ENCODE measurements around the gene GYPE.
"Not testable (repeated sequence)": the region's sequence is repeated elsewhere in the genome, so short reads cannot be mapped to it uniquely, and the experiment has no call there.

Gene GYPE

GRCh38 chr4:143854645-143855044, 50.7 kb downstream of the GYPE start:
- H3K4me2 ChIP-seq (ENCODE audit: low read depth, low read length, poor library complexity, severe bottlenecking): peak overlapping the region; percentile 74

GRCh38 chr4:143849296-143849695, 56.1 kb downstream of the GYPE start:
- not testable (repeated sequence) for H3F3A ChIP-seq (ENCODE audit: low read depth); H3K36me3 ChIP-seq (ENCODE audit: insufficient read depth, low read length); H3K4me2 ChIP-seq (ENCODE audit: low read depth, low read length, poor library complexity, severe bottlenecking); H3K9me3 ChIP-seq (ENCODE audit: insufficient read depth, low read depth, low read length); H3K9ac ChIP-seq (ENCODE audit: low read depth, low read length, poor library complexity, severe bottlenecking); H3K9me2 ChIP-seq (replicated peaks; ENCODE audit: low read depth, low read length); H3K4me3 ChIP-seq (ENCODE audit: low read length, poor library complexity, severe bottlenecking); H3K79me2 ChIP-seq (ENCODE audit: insufficient read depth, low read length); H2AFZ ChIP-seq (ENCODE audit: low read length); H4K20me1 ChIP-seq (ENCODE audit: insufficient read depth, low read length, poor library complexity, severe bottlenecking); H3K27me3 ChIP-seq (ENCODE audit: insufficient read depth, low read length, poor library complexity, severe bottlenecking)
- peaks cover 19% of the 10 kb centered on the region for H3K4me1 ChIP-seq (ENCODE audit: insufficient read depth, low read length, poor library complexity, severe bottlenecking)

More at GRCh38 chr4:143854645-143855044, 50.7 kb downstream of the GYPE start:
- H3K9ac ChIP-seq (ENCODE audit: low read depth, low read length, poor library complexity, severe bottlenecking): peak overlapping the region; percentile 77
- not testable (repeated sequence) for H3K27me3 ChIP-seq (ENCODE audit: insufficient read depth, low read length, poor library complexity, severe bottlenecking); H3K9me2 ChIP-seq (replicated peaks; ENCODE audit: low read depth, low read length); H4K20me1 ChIP-seq (ENCODE audit: insufficient read depth, low read length, poor library complexity, severe bottlenecking); H2AFZ ChIP-seq (ENCODE audit: low read length); H3K36me3 ChIP-seq (ENCODE audit: insufficient read depth, low read length); H3K9me3 ChIP-seq (ENCODE audit: insufficient read depth, low read depth, low read length); H3K79me2 ChIP-seq (ENCODE audit: insufficient read depth, low read length); H3F3A ChIP-seq (ENCODE audit: low read depth)
- peak overlapping the region; percentile 44 for H3K4me3 ChIP-seq (ENCODE audit: low read length, poor library complexity, severe bottlenecking)
- TF ChIP-seq EZH2phosphoT487 (IDR thresholded peaks at IDR 0.05; ENCODE audit: borderline replicate concordance): peak; percentile 30; the same call in 1 of the 2 replicates
- peaks cover 45% of the 10 kb centered on the region for H3K4me1 ChIP-seq (ENCODE audit: insufficient read depth, low read length, poor library complexity, severe bottlenecking)

GRCh38 chr4:143843506-143843832, 61.9 kb downstream of the GYPE start:
- H3K4me2 ChIP-seq (ENCODE audit: low read depth, low read length, poor library complexity, severe bottlenecking); H3K79me2 ChIP-seq (ENCODE audit: insufficient read depth, low read length); H2AFZ ChIP-seq (ENCODE audit: low read length); H3K9ac ChIP-seq (ENCODE audit: low read depth, low read length, poor library complexity, severe bottlenecking); H3F3A ChIP-seq (ENCODE audit: low read depth); H3K9me3 ChIP-seq (ENCODE audit: insufficient read depth, low read depth, low read length); H3K27me3 ChIP-seq (ENCODE audit: insufficient read depth, low read length, poor library complexity, severe bottlenecking); H4K20me1 ChIP-seq (ENCODE audit: insufficient read depth, low read length, poor library complexity, severe bottlenecking); H3K36me3 ChIP-seq (ENCODE audit: insufficient read depth, low read length); H3K9me2 ChIP-seq (replicated peaks; ENCODE audit: low read depth, low read length); H3K4me3 ChIP-seq (ENCODE audit: low read length, poor library complexity, severe bottlenecking): not testable (repeated sequence)
- H3K4me1 ChIP-seq (ENCODE audit: insufficient read depth, low read length, poor library complexity, severe bottlenecking): peaks cover 28% of the 10 kb centered on the region

- not testable (repeated sequence) for H3K9me2 ChIP-seq (replicated peaks; ENCODE audit: low read depth, low read length); H3K79me2 ChIP-seq (ENCODE audit: insufficient read depth, low read length); H3K27me3 ChIP-seq (ENCODE audit: insufficient read depth, low read length, poor library complexity, severe bottlenecking); H4K20me1 ChIP-seq (ENCODE audit: insufficient read depth, low read length, poor library complexity, severe bottlenecking); H3K9me3 ChIP-seq (ENCODE audit: insufficient read depth, low read depth, low read length); H3K4me3 ChIP-seq (ENCODE audit: low read length, poor library complexity, severe bottlenecking); H3K4me2 ChIP-seq (ENCODE audit: low read depth, low read length, poor library complexity, severe bottlenecking); H3F3A ChIP-seq (ENCODE audit: low read depth); H3K9ac ChIP-seq (ENCODE audit: low read depth, low read length, poor library complexity, severe bottlenecking); H3K36me3 ChIP-seq (ENCODE audit: insufficient read depth, low read length)
- Histone ChIP-seq H3K4me1 (ENCODE audit: insufficient read depth, low read length, poor library complexity, severe bottlenecking) (peaks cover 28% of the 10 kb centered on the region), H2AFZ (ENCODE audit: low read length) (peak overlapping the region; percentile 56; the same call in 1 of the 2 replicates)
Observed at GRCh38 chr4:143842624-143843505, 62.5 kb downstream of the GYPE start.

- H3K79me2 ChIP-seq (ENCODE audit: insufficient read depth, low read length); H3K4me2 ChIP-seq (ENCODE audit: low read depth, low read length, poor library complexity, severe bottlenecking); H3K9ac ChIP-seq (ENCODE audit: low read depth, low read length, poor library complexity, severe bottlenecking); H3K36me3 ChIP-seq (ENCODE audit: insufficient read depth, low read length); H3K4me3 ChIP-seq (ENCODE audit: low read length, poor library complexity, severe bottlenecking); H3K9me3 ChIP-seq (ENCODE audit: insufficient read depth, low read depth, low read length); H3K9me2 ChIP-seq (replicated peaks; ENCODE audit: low read depth, low read length); H3K27me3 ChIP-seq (ENCODE audit: insufficient read depth, low read length, poor library complexity, severe bottlenecking); H4K20me1 ChIP-seq (ENCODE audit: insufficient read depth, low read length, poor library complexity, severe bottlenecking); H2AFZ ChIP-seq (ENCODE audit: low read length); H3F3A ChIP-seq (ENCODE audit: low read depth): not testable (repeated sequence)
- peaks cover 28% of the 10 kb centered on the region for H3K4me1 ChIP-seq (ENCODE audit: insufficient read depth, low read length, poor library complexity, severe bottlenecking)
Observed at GRCh38 chr4:143839413-143839812, 65.9 kb downstream of the GYPE start.

- not testable (repeated sequence) for H3K79me2 ChIP-seq (ENCODE audit: insufficient read depth, low read length); H3K27me3 ChIP-seq (ENCODE audit: insufficient read depth, low read length, poor library complexity, severe bottlenecking); H3K4me2 ChIP-seq (ENCODE audit: low read depth, low read length, poor library complexity, severe bottlenecking); H3K4me1 ChIP-seq (ENCODE audit: insufficient read depth, low read length, poor library complexity, severe bottlenecking); H2AFZ ChIP-seq (ENCODE audit: low read length); H3K36me3 ChIP-seq (ENCODE audit: insufficient read depth, low read length); H3F3A ChIP-seq (ENCODE audit: low read depth); H3K9ac ChIP-seq (ENCODE audit: low read depth, low read length, poor library complexity, severe bottlenecking); H3K4me3 ChIP-seq (ENCODE audit: low read length, poor library complexity, severe bottlenecking); H4K20me1 ChIP-seq (ENCODE audit: insufficient read depth, low read length, poor library complexity, severe bottlenecking); H3K9me2 ChIP-seq (replicated peaks; ENCODE audit: low read depth, low read length); H3K9me3 ChIP-seq (ENCODE audit: insufficient read depth, low read depth, low read length)
Observed at GRCh38 chr4:143834196-143834595, 71.2 kb downstream of the GYPE start.

- not testable (repeated sequence) for H3K27me3 ChIP-seq (ENCODE audit: insufficient read depth, low read length, poor library complexity, severe bottlenecking); H3K4me2 ChIP-seq (ENCODE audit: low read depth, low read length, poor library complexity, severe bottlenecking); H3K9ac ChIP-seq (ENCODE audit: low read depth, low read length, poor library complexity, severe bottlenecking); H3K4me3 ChIP-seq (ENCODE audit: low read length, poor library complexity, severe bottlenecking); H4K20me1 ChIP-seq (ENCODE audit: insufficient read depth, low read length, poor library complexity, severe bottlenecking); H3K4me1 ChIP-seq (ENCODE audit: insufficient read depth, low read length, poor library complexity, severe bottlenecking); H3K79me2 ChIP-seq (ENCODE audit: insufficient read depth, low read length); H3F3A ChIP-seq (ENCODE audit: low read depth); H3K9me2 ChIP-seq (replicated peaks; ENCODE audit: low read depth, low read length); H3K9me3 ChIP-seq (ENCODE audit: insufficient read depth, low read depth, low read length); H3K36me3 ChIP-seq (ENCODE audit: insufficient read depth, low read length); H2AFZ ChIP-seq (ENCODE audit: low read length)
Observed at GRCh38 chr4:143833676-143834075, 71.7 kb downstream of the GYPE start.

All from Loucy (cell line).